Measurements from ENCODE around the gene CCND2.
A peak's percentile ranks its signal among the peaks of the same experiment; 100 is the strongest.

The CCND2 gene

DNA sequence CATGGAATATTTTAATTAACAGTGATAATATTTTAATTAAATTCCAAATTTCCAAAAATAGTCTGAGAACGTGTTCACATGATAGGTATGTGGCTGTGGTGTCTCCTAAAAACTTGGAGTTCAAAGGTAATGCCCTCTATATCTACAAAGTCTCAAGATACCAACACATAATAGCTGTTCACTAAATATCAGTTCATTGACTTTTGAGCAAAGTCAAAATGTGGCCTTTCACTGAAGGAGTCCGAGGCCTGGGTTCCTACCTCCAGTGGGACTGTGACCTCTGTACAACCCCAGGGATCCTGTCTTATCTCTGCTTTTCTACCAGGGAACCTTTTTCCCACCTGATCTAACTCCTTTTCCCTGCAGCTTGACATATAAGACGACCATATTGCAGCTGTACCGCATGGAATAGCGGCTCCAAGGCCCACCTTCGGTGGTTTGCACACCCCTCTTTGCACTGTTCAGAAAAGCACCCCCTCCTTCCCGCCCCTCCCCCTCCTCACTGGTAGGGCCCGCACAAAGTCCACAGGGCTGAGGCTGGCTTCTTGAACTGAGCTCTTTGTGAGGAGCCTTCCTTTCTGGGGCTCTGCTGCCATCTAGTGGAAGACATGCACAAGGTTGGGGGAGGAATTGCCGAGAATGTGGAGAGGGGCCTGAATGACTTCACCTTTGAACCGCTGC, 3.1 kb downstream of the CCND2 start:
- DNase-seq (ENCODE audit: low read depth in 2 of 2) = peak; percentile 65 to 74

GRCh38 chr12:4277205-4277543, 3.6 kb downstream of the CCND2 start:
- DNase-seq (ENCODE audit: low read depth in 2 of 2) = no peak

- DNase-seq (ENCODE audit: low read depth in 2 of 2) = no peak
These were observed 4.3 kb downstream of the CCND2 start for GRCh38 chr12:4277857-4278256.

DNA sequence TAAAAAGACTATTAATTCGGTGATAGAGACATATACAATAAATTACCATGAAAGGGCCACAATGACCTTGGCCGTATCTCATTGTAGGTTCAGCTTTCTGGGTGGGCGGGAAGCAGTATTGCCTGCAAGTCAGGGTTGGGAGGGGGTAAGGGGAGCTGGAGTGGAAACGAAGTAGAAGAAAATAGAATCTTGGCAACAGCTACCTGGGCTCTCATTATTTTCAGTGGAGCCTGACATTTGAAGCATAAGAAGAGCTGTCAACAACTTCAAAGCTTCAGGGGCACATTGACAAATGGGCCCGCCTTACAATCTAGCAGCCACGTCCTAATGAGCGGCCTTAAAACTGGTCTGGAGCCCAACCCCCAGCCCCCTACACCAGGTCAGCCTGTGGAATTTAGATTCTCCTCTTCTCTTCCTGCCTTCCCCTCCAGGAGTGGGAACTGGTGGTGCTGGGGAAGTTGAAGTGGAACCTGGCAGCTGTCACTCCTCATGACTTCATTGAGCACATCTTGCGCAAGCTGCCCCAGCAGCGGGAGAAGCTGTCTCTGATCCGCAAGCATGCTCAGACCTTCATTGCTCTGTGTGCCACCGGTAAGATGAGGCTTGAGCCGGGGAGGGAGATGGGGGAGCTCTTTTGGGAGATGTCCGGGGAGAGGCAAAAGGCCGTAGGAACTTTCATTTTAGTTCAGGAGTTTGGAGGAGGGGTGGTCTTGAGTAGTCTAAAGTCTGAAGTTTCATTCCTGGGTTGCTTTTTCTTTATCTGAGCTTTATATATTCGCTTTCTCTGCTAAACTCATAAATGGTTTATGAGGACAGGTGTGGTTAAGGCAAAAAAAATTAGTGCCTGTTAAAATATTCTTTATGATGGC, 5.0 kb downstream of the CCND2 start:
- DNase-seq (ENCODE audit: low read depth in 2 of 2) = no peak

GRCh38 chr12:4279198-4279690, 5.7 kb downstream of the CCND2 start:
- no peak for DNase-seq (ENCODE audit: low read depth in 2 of 2)

DNA sequence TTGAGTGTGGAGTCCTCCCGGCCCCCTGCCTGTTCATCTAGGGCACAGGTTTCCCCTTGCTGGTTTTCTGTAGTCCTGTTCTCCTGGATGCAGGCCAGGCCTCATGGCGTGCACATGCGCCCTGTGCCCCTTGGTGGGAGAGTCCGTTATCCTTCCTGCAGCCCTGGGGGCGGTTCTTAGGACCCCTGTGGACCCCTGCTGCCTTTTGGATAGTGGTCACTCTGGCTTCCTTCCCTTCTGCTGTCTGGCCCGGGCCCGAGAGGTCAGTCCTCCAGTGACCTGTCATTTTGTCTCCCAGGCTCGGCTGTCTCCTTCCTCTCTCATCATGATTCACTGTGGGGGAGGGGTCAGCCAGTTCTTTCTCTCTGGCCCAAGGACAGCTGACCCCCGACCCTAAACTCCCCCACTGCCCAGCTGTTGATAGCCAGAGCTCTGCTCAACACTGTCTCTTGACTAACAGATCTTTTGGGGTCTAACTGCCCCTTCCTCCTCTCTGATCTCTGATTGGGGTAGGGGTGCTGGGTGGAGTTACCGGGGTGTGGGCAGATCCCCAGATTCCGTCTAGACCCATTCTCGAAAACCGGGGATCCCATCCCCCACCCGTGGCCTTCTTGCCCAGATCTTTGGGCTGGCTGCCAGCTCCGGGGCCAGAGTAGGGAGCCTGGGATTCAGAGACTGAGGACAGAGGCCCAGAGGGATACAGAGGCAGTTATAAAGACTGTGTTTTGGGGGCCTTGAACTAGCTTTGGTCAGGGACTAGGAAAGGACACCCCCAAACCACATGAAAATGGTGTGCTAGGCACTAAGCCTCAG, 7.0 kb downstream of the CCND2 start:
- DNase-seq (ENCODE audit: low read depth in 2 of 2) = no peak

GRCh38 chr12:4281173-4281654, 7.7 kb downstream of the CCND2 start:
- DNase-seq (ENCODE audit: low read depth in 2 of 2) = no peak

GRCh38 chr12:4282103-4282891, 8.7 kb downstream of the CCND2 start:
- DNase-seq (ENCODE audit: low read depth in 2 of 2) = no peak

GRCh38 chr12:4282892-4283511, 9.4 kb downstream of the CCND2 start:
- no peak for DNase-seq (ENCODE audit: low read depth in 2 of 2)

DNA sequence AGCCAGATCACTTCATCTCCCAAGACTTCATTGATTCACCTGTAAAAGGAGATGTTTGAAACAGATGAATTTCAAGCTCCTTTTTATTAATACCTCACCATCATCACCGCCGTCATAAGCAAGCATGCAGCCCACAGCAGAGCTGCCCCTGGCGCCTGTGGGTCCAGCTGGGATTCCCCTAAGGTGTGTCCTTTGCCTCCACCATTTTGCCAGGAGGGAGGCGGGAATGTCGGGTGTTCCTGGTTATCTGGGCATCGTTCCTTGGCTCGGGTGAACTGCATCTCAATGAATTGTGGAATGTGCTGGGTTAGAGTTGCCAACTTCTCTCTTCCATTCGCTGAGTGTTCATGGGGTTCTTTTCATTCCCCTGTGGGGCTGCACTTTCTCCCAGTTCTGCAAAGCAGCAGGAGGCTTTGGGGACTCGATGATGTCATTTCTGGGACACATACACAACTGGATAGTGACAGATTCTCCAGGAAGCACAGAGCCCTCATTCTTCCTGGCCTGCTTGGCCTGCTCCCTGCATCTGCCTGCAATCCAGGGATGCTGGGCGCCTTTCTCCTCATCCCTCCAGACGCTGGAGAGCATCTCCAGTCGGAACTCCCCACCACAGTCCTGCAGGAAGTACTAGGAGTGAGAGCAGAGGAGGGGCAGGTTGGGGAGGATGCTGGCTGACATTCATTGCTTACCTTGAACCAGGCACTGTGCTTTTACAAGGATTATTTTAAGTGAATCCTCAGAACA, 10.1 kb downstream of the CCND2 start:
- DNase-seq (ENCODE audit: low read depth in 2 of 2) = no peak

DNA sequence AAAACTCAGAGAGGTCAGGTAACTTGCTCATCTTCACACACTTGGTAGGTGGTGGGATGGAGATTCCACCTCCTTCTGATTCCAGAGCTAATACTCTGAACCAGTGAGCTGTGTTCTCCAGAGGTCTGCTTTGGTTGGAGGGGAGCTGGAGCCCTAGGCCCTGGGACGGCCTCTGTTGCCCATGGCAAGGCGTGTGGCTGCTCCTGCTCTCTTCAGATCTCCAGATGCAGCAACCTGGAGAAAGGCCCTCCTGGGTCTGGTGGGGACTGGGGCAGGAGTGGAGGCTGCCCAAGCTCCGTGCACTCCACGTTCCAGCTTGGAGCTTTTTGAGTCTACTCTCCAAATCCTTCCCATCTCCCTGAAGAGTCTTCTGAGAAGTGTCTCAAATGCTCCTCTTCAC, 10.7 kb downstream of the CCND2 start:
- no peak for DNase-seq (ENCODE audit: low read depth in 2 of 2)

- DNase-seq (ENCODE audit: low read depth in 2 of 2) = no peak
These were observed 11.5 kb downstream of the CCND2 start for GRCh38 chr12:4285070-4285469.

- no peak for DNase-seq (ENCODE audit: low read depth in 2 of 2)
These were observed 12.7 kb downstream of the CCND2 start for GRCh38 chr12:4286228-4286627.

DNA sequence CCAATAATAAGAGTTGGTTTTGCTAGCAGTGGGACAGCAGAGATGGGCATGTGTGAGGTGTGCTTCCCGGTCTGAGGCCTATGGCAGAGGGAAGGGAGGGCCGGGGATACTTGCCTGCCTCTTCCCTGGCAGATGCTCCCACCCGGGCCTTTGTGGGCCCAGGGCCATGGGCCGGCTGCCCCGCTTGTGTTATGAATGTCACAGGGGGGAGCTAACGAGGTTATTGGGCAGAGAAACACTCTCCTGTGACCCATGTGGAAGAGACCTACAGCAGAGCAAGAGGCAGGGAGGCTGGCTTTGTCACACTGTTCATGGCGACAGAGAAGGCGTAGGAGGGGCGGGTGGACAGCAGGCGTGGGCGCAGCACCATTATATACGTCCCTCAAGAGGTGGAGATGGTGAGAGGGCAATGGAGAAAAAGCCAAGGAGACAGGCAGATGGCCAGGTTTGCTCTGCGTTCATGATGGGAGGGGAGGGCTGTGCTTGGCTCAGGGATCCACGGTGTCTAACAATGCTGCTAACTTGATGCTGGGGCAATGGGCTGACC, 13.3 kb downstream of the CCND2 start:
- DNase-seq (ENCODE audit: low read depth in 2 of 2) = no peak

DNA sequence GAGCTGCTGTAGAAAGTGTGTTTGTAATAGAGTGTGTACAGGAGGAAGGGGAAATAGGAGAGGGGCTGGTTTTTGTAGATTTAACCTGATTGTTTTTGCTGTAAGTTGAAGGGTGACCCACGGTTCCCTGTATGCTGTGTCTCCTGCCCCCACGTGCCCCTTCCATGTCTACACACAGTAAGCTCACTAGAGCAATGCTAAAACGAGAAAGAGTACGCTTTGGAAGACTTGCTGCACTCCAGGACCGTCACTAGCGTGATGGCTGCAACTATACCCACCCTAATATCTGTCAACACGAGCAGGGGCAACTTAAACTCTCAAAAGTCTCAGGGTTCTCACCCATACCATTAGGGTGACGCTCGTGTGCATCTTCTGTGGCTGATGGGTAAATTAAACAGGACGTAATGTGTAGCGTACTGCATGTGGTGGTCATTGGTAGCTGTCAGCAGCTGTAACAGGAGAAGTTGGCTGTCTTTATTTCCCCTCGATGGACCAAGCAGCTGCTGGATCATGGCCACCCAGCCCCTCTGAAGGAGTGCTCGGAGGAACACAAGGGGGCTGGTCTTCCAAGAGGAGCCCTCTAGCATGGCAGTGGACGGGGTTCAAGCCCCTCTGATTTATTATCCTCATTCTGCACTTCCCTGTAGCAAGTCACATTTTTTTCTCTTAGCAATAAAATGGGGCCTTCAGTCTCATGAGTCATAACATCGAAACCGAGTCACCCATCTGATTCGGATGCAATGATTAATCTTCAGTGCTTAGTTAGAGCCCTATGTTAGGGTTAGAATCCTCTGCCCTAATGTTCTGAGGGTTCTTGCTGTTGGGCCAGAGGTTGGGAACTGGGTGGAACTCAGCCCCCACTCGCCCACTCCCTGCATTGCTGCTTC, 14.0 kb downstream of the CCND2 start:
- DNase-seq (ENCODE audit: low read depth in 2 of 2) = no peak

DNA sequence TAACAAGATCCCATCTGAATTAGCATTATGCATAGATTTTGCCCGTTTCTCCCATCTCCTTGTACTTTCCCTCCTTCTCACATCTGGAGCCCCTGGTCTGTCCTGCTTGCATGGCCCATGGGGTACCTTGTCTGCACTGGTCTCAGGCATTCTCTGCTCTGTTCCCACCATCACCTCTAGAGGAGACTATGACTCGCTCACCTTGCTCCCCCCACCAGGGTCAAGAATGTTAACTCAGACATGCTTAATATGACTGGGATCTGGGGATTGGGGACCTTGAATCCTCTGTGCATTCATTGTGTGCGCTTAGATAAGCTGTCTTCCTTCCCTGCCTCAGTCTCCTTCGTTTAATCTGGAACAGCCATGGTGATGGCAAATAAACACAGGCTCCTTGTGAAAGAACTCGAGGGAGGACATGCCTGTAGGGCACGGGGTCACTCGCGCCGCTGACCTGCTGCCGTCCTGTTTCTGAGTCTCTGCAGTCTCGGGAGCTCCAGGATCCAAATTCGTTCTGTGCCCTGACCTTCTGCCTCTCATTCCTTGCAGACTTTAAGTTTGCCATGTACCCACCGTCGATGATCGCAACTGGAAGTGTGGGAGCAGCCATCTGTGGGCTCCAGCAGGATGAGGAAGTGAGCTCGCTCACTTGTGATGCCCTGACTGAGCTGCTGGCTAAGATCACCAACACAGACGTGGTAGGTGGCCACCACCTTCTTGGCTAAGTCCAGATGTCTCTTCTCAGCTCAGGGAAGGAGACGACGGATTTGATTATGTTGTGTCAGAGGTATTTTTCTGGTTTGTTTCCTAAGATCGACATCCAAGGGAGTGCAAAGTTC, 15.0 kb downstream of the CCND2 start:
- no peak for DNase-seq (ENCODE audit: low read depth in 2 of 2)

- DNase-seq (ENCODE audit: low read depth in 2 of 2) = no peak
These were observed 15.8 kb downstream of the CCND2 start for GRCh38 chr12:4289231-4289878.

All from stimulated activated CD4-positive, alpha-beta T cell treated with anti-CD3 and anti-CD28 coated beads, Interleukin-1b, Interleukin-23, amount 100 ng/mL, for 1 hour (primary cell).